SK-N-SH (cell line): Measurements from ENCODE around the gene MRPL53. TPM values are rescaled to one million over a fixed set of nuclear protein-coding genes. Genes with fewer than 3 reads are reported as not detected.
"Not testable (repeated sequence)": the region's sequence is repeated elsewhere in the genome, so short reads cannot be mapped to it uniquely, and the experiment has no call there.

Experiments used
- CTCF ChIA-PET: fragments of 300-600, 350-600 bp; formaldehyde crosslinking; extraction: SDS; loops from one replicate; lab custom pipeline; 2021; lab: Yijun Ruan, JAX
- POLR2A ChIA-PET: fragments of 350-600 bp; sonication (Branson Sonifier 250); formaldehyde crosslinking; extraction: SDS; loops from one replicate; lab custom pipeline; 2020; ENCODE audit warnings: antibody characterized with exemption, inconsistent platforms; lab: Yijun Ruan, JAX
- DNase-seq: peaks from one replicate; pipeline ENCODE4 v3.0.0; 2012
- H2AFZ ChIP-seq: fragments of 200-600 bp; sonication (generic); 2 replicates; pipeline ENCODE4 v1.8.1; 2016; ENCODE audit warnings: antibody characterized with exemption, mild to moderate bottlenecking, low read depth
- H3F3A ChIP-seq: fragments of 200-600 bp; sonication (generic); replicated peaks from 2 replicates; pipeline ENCODE3; 2016; ENCODE audit warnings: antibody characterized with exemption, mild to moderate bottlenecking; ENCODE audit not compliant: insufficient read depth
- H3K27ac ChIP-seq, 2 experiments: fragments of 200-500 bp in 1 of 2; fragments of 200-600 bp in 1 of 2; sonication (Bioruptor generic) in 1 of 2; sonication (generic), shearing (Covaris generic) in 1 of 2; 2 replicates each; pipeline versions ENCODE4 v1.5.1 to v1.6.1; 2014 to 2016; ENCODE audit warnings: low read depth in 2 of 2, inconsistent platforms in 1 of 2, low read length in 1 of 2, mild to moderate bottlenecking in 1 of 2, mixed read lengths in 1 of 2
- H3K27me3 ChIP-seq: fragments of 200-600 bp; sonication (generic), shearing (Covaris generic); 2 replicates; pipeline ENCODE4 v1.6.1; 2016; ENCODE audit warnings: mixed run types; ENCODE audit not compliant: insufficient read depth
- H3K36me3 ChIP-seq, 2 experiments: fragments of 200-500 bp in 1 of 2; fragments of 200-600 bp in 1 of 2; sonication (Bioruptor generic) in 1 of 2; sonication (generic) in 1 of 2; replicated peaks in 1 of 2; 2 replicates each; pipeline versions ENCODE3 to v1.5.1; 2014 to 2016; ENCODE audit warnings: low read length in 1 of 2, mild to moderate bottlenecking in 1 of 2; ENCODE audit not compliant: insufficient read depth in 2 of 2, control insufficient read depth in 1 of 2
- H3K4me1 ChIP-seq, 2 experiments: fragments of 200-500 bp in 1 of 2; fragments of 200-600 bp in 1 of 2; sonication (Bioruptor generic) in 1 of 2; sonication (generic), shearing (Covaris generic) in 1 of 2; 2 replicates each; pipeline versions ENCODE4 v1.5.1 to v1.6.1; 2014 to 2016; ENCODE audit warnings: low read depth in 1 of 2, low read length in 1 of 2, mixed run types in 1 of 2; ENCODE audit not compliant: insufficient read depth in 2 of 2, control insufficient read depth in 1 of 2
- H3K4me2 ChIP-seq: fragments of 200-600 bp; sonication (generic), shearing (Covaris generic); 2 replicates; pipeline ENCODE4 v1.6.1; 2017; ENCODE audit warnings: mixed run types
- H3K4me3 ChIP-seq, 2 experiments: fragments of 200-500 bp in 1 of 2; fragments of 200-600 bp in 1 of 2; sonication (Bioruptor generic) in 1 of 2; sonication (generic), shearing (Covaris generic) in 1 of 2; 2 replicates each; pipeline versions ENCODE4 v1.5.1 to v1.8.1; 2014 to 2016; ENCODE audit warnings: low read depth in 2 of 2, inconsistent platforms in 1 of 2, low read length in 1 of 2, mild to moderate bottlenecking in 1 of 2, mixed read lengths in 1 of 2, moderate library complexity in 1 of 2
- H3K79me2 ChIP-seq: fragments of 200-600 bp; sonication (generic); 2 replicates; pipeline ENCODE4 v1.8.1; 2017; ENCODE audit warnings: mild to moderate bottlenecking; ENCODE audit not compliant: insufficient read depth
- H3K9ac ChIP-seq: fragments of 200-600 bp; sonication (generic); 2 replicates; pipeline ENCODE4 v1.6.1; 2017; ENCODE audit warnings: mixed run types
- H3K9me2 ChIP-seq: fragments of 200-600 bp; sonication (generic); 2 replicates; pipeline ENCODE4 v1.6.1; 2017; ENCODE audit warnings: mixed run types
- H3K9me3 ChIP-seq: fragments of 200-600 bp; sonication (generic); 2 replicates; pipeline ENCODE4 v1.6.1; 2017; ENCODE audit warnings: mixed run types, mild to moderate bottlenecking, moderate library complexity
- H4K20me1 ChIP-seq: fragments of 200-600 bp; sonication (generic); 2 replicates; pipeline ENCODE4 v1.6.1; 2017; ENCODE audit warnings: mild to moderate bottlenecking, mixed run types; ENCODE audit not compliant: insufficient read depth
- CHD2 ChIP-seq: fragments of 150-350 bp; IDR thresholded peaks from 2 replicates; pipeline ENCODE4 v1.6.1; 2018; ENCODE audit warnings: low read length; ENCODE audit not compliant: partially characterized antibody
- FOXJ3 ChIP-seq: sonication (generic); formaldehyde crosslinking; IDR thresholded peaks from 2 replicates; pipeline ENCODE4 v1.5.1; 2020; ENCODE audit warnings: mild to moderate bottlenecking, missing genetic modification reagents
- MXI1 ChIP-seq: IDR thresholded peaks from 2 replicates; pipeline ENCODE4 v1.6.1; 2012; ENCODE audit warnings: mild to moderate bottlenecking, low read depth, low read length, improper control_type of control experiment
- NFIC ChIP-seq: IDR thresholded peaks from 2 replicates; pipeline ENCODE4 v1.4.0; 2012; ENCODE audit warnings: borderline replicate concordance
- RXRA ChIP-seq: IDR thresholded peaks from 2 replicates; pipeline ENCODE4 v1.4.0; 2012; ENCODE audit warnings: low read depth, mild to moderate bottlenecking, borderline replicate concordance
- SIN3A ChIP-seq: IDR thresholded peaks from 2 replicates; pipeline ENCODE4 v1.6.1; 2012; ENCODE audit warnings: low read depth, mild to moderate bottlenecking, low read length, moderate library complexity, borderline replicate concordance
- WGBS: methylation state at CpG from one replicate; pipeline ENCODE4 v1.1.6; 2017; ENCODE audit warnings: low lambda C conversion rate; 5-methylcytosine and 5-hydroxymethylcytosine counted together
- polyA plus RNA-seq, 3 experiments: library from polyadenylated mRNA; depleted of rRNA; stranded (reverse); fragments of >200 nt; gene quantifications; 2 replicates each; pipeline ENCODE4 v1.2.3, GENCODE V29; 2012
- TF ChIP-seq, protein P1 (sequence below): IDR thresholded peaks from 2 replicates; pipeline ENCODE4; 2012
- TF ChIP-seq, protein P2 (sequence below): IDR thresholded peaks from 2 replicates; pipeline ENCODE4 v1.4.0; 2012; ENCODE audit warnings: low read depth, borderline replicate concordance
- TF ChIP-seq, protein P3 (sequence below): fragments of 150-350 bp; IDR thresholded peaks from 2 replicates; pipeline ENCODE4 v1.6.1; 2016; ENCODE audit warnings: mild to moderate bottlenecking, low read depth, low read length
- TF ChIP-seq, protein P4 (sequence below): fragments of 200-600 bp; sonication (generic); IDR thresholded peaks from 2 replicates; pipeline ENCODE4 v1.6.1; 2017; ENCODE audit warnings: antibody characterized with exemption, mild to moderate bottlenecking, moderate library complexity

MRPL53 gene
- polyA plus RNA-seq, 1 of the 3 experiments (the other 2 are of a cell fraction): 95.0 TPM

DNA sequence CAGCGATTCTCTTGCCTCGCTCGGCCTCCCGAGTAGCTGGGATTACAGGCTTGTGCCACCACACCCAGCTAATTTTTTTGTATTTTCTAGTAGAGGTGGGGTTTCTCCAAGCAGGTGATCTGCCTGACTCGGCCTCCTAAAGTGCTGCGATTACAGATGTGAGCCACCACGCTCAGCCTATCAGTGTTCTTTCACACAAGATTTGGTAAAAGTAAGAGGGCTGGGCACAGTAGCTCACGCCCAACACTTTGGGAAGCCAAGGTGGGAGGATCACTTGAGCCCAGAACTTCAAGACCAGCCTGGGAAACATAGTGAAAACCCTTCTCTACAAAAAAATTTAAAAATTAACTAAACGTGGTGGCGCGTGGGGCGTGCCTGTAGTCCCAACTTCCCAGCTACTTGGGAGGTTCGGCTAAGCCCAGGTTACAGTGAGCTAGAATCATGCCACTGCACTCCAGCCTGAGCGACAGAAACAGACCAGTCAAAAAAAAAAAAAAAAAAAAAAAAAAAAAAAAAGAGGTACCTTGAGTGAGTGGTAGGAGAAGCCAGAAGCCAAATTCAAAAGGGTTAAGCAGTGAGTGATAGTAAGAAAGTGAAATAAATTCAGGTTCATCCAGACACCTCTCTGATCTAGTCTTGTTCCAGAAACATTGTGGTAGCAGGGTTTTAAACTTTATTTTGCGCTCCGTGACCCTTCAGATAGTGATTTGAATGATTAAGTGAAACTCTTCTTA is 981 bp downstream of the MRPL53 start:
- H3K4me3 ChIP-seq: peak overlapping the region; percentile 68 to 74
- H4K20me1 ChIP-seq: no peaks in the 10 kb centered on the region
- peak overlapping the region; percentile 93 for H3K4me2 ChIP-seq
- POLR2A ChIA-PET: interaction anchor here (1.0 to 6.9 kb wide), 4 partner anchors 11 to 30 kb away, joined by 3 to 60 read pairs (median 10); partner anchors contain the start of genes CCDC142, INO80B and WBP1
- no peaks in the 10 kb centered on the region for H3K9me2 ChIP-seq
- TF ChIP-seq RXRA (no peak), FOXJ3 (CRISPR knock-in tag) (no peak), MXI1 (no peak), CHD2 (no peak), NFIC (no peak), SIN3A (no peak)
- TF ChIP-seq, protein P1, sequence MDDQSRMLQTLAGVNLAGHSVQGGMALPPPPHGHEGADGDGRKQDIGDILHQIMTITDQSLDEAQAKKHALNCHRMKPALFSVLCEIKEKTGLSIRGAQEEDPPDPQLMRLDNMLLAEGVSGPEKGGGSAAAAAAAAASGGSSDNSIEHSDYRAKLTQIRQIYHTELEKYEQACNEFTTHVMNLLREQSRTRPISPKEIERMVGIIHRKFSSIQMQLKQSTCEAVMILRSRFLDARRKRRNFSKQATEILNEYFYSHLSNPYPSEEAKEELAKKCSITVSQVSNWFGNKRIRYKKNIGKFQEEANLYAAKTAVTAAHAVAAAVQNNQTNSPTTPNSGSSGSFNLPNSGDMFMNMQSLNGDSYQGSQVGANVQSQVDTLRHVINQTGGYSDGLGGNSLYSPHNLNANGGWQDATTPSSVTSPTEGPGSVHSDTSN: no peak
- TF ChIP-seq, protein P2, sequence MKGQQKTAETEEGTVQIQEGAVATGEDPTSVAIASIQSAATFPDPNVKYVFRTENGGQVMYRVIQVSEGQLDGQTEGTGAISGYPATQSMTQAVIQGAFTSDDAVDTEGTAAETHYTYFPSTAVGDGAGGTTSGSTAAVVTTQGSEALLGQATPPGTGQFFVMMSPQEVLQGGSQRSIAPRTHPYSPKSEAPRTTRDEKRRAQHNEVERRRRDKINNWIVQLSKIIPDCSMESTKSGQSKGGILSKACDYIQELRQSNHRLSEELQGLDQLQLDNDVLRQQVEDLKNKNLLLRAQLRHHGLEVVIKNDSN: no peak
- TF ChIP-seq, protein P3, sequence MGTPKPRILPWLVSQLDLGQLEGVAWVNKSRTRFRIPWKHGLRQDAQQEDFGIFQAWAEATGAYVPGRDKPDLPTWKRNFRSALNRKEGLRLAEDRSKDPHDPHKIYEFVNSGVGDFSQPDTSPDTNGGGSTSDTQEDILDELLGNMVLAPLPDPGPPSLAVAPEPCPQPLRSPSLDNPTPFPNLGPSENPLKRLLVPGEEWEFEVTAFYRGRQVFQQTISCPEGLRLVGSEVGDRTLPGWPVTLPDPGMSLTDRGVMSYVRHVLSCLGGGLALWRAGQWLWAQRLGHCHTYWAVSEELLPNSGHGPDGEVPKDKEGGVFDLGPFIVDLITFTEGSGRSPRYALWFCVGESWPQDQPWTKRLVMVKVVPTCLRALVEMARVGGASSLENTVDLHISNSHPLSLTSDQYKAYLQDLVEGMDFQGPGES: no peak
- TF ChIP-seq, protein P4, sequence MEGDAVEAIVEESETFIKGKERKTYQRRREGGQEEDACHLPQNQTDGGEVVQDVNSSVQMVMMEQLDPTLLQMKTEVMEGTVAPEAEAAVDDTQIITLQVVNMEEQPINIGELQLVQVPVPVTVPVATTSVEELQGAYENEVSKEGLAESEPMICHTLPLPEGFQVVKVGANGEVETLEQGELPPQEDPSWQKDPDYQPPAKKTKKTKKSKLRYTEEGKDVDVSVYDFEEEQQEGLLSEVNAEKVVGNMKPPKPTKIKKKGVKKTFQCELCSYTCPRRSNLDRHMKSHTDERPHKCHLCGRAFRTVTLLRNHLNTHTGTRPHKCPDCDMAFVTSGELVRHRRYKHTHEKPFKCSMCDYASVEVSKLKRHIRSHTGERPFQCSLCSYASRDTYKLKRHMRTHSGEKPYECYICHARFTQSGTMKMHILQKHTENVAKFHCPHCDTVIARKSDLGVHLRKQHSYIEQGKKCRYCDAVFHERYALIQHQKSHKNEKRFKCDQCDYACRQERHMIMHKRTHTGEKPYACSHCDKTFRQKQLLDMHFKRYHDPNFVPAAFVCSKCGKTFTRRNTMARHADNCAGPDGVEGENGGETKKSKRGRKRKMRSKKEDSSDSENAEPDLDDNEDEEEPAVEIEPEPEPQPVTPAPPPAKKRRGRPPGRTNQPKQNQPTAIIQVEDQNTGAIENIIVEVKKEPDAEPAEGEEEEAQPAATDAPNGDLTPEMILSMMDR: no peak
- no peak for DNase-seq
- H3K4me1 ChIP-seq: peaks cover 6 to 7% of the 10 kb centered on the region in 2 experiments; a peak in 2 of 4 replicates
- peak overlapping the region; percentile 72 for H3K9ac ChIP-seq
- 0 out of 2 replicates have a peak overlapping the region, but pooled peaks have one; percentile 81 for H2AFZ ChIP-seq
- WGBS: 52% methylated on average over 16 of the region's 16 CpGs
- no peaks in the 10 kb centered on the region for H3K9me3 ChIP-seq
- H3K36me3 ChIP-seq: peaks cover 16 to 19% of the 10 kb centered on the region in 2 experiments
- H3K79me2 ChIP-seq: peaks cover 19% of the 10 kb centered on the region; the same call in 1 of the 2 replicates
- H3K27ac ChIP-seq: peak overlapping the region; percentile 78 to 94
- no peaks in the 10 kb centered on the region for H3K27me3 ChIP-seq
- peaks cover 39% of the 10 kb centered on the region for H3F3A ChIP-seq
- CTCF ChIA-PET: interaction anchor here (1.0 to 2.6 kb wide), 2 partner anchors 11 to 60 kb away, joined by 4 to 20 read pairs; partner anchors contain the start of genes CCDC142 and TTC31

DNA sequence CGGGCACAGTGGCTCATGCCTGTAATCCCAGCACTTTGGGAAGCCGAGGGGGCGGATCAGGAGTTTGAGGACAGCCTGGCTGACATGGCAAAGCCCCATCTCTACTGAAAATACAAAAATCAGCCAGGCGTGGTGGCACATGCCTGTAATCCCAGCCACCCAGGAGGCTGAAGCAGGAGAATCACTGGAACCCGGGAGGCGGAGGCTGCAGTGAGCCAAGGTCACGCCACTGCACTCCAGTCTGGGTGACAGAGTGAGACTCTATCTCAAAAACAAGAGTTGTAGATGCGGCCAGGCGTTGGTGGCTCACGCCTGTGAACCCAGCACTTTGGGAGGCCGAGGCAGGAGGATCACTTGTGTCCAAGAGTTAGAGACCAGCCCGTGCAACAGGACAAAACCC is 1.7 kb downstream of the MRPL53 start:
- not testable (repeated sequence) for H4K20me1 ChIP-seq, H3K9me3 ChIP-seq, DNase-seq, H3K4me3 ChIP-seq, H3K27ac ChIP-seq, H3K4me2 ChIP-seq, H2AFZ ChIP-seq, H3K27me3 ChIP-seq, H3K9ac ChIP-seq, H3K9me2 ChIP-seq, H3K4me1 ChIP-seq
- Histone ChIP-seq H3K79me2 (peaks cover 26% of the 10 kb centered on the region; the same call in 1 of the 2 replicates), H3F3A (peaks cover 39% of the 10 kb centered on the region), H3K36me3 (peaks cover 13 to 15% of the 10 kb centered on the region in 2 experiments)
- POLR2A ChIA-PET: interaction anchor here (1.0 to 6.9 kb wide), 4 partner anchors 10 to 30 kb away, joined by 3 to 60 read pairs (median 10); partner anchors contain the start of genes CCDC142, INO80B and WBP1
- WGBS: 95% methylated on average over 12 of the region's 12 CpGs
- CTCF ChIA-PET: interaction anchor here (1.0 to 2.6 kb wide), 2 partner anchors 12 to 61 kb away, joined by 4 to 20 read pairs; partner anchors contain the start of genes CCDC142 and TTC31
